Central memory CD8-positive, alpha-beta T cell (primary cell): Measurements from ENCODE around the gene TMEM259.

ENCODE experiments used
- ATAC-seq: fragments of 150-1000 bp; cut with Tn5 transposase; replicated peaks from 2 replicates; pipeline ENCODE4 v1.10.0; 2022; ENCODE audit warnings: mild to moderate bottlenecking, moderate FRiP score, moderate number of reproducible peaks; ENCODE audit not compliant: poor library complexity, severe bottlenecking; ENCODE audit errors: extremely low read depth
- DNase-seq, 2 donors: peaks; one replicate each; pipeline ENCODE4 v3.0.0; 2021; ENCODE audit warnings: low spot score in 2 of 2
- H3K27ac Mint-ChIP-seq: one replicate; pipeline ENCODE4 v1.8.0; 2022; ENCODE audit warnings: low read depth, mild to moderate bottlenecking, moderate library complexity, mixed read lengths
- H3K27me3 Mint-ChIP-seq: one replicate; pipeline ENCODE4 v1.8.0; 2022; ENCODE audit warnings: mixed read lengths
- H3K36me3 Mint-ChIP-seq: one replicate; pipeline ENCODE4 v1.8.0; 2022; ENCODE audit warnings: mild to moderate bottlenecking, moderate library complexity, mixed read lengths; ENCODE audit not compliant: insufficient read depth
- H3K4me1 Mint-ChIP-seq: one replicate; pipeline ENCODE4 v1.8.0; 2022; ENCODE audit warnings: mixed read lengths
- H3K4me3 Mint-ChIP-seq: one replicate; pipeline ENCODE4 v1.8.0; 2022; ENCODE audit warnings: mild to moderate bottlenecking, moderate library complexity, mixed read lengths
- H3K9me3 Mint-ChIP-seq: one replicate; pipeline ENCODE4 v1.8.0; 2022; ENCODE audit warnings: mixed read lengths

Gene TMEM259

GRCh38 chr19:1063030-1063908 is 42.3 kb upstream of the TMEM259 start:
- peaks cover 36% of the 10 kb centered on the region for H3K4me1 Mint-ChIP-seq
- H3K4me3 Mint-ChIP-seq: no peak overlapping the region
- no peaks in the 10 kb centered on the region for H3K9me3 Mint-ChIP-seq
- H3K27ac Mint-ChIP-seq: no peak overlapping the region
- no peaks in the 10 kb centered on the region for H3K27me3 Mint-ChIP-seq
- peaks cover 24% of the 10 kb centered on the region for H3K36me3 Mint-ChIP-seq
- DNase-seq (peak in 1 of 2 donors; percentile 67), ATAC-seq (no peak)

- Mint-ChIP-seq H3K4me3 (no peak overlapping the region), H3K9me3 (no peaks in the 10 kb centered on the region), H3K27ac (peak overlapping the region; percentile 55), H3K27me3 (no peaks in the 10 kb centered on the region), H3K4me1 (peaks cover 44% of the 10 kb centered on the region), H3K36me3 (peaks cover 17% of the 10 kb centered on the region)
- no peak for DNase-seq
- no peak for ATAC-seq
These were observed 41.6 kb upstream of the TMEM259 start for GRCh38 chr19:1062387-1063029.

- no peaks in the 10 kb centered on the region for H3K9me3 Mint-ChIP-seq
- no peak overlapping the region for H3K4me3 Mint-ChIP-seq
- peak overlapping the region; percentile 55 for H3K27ac Mint-ChIP-seq
- no peak for ATAC-seq
- no peaks in the 10 kb centered on the region for H3K27me3 Mint-ChIP-seq
- H3K4me1 Mint-ChIP-seq: peaks cover 48% of the 10 kb centered on the region
- peaks cover 19% of the 10 kb centered on the region for H3K36me3 Mint-ChIP-seq
- no peak for DNase-seq
These were observed 41.1 kb upstream of the TMEM259 start for GRCh38 chr19:1061987-1062386.

GRCh38 chr19:1060689-1061088 is 39.8 kb upstream of the TMEM259 start:
- Mint-ChIP-seq H3K36me3 (peaks cover 22% of the 10 kb centered on the region), H3K9me3 (no peaks in the 10 kb centered on the region), H3K27me3 (no peaks in the 10 kb centered on the region), H3K4me1 (peaks cover 46% of the 10 kb centered on the region), H3K4me3 (no peak overlapping the region), H3K27ac (no peak overlapping the region)
- DNase-seq (no peak), ATAC-seq (no peak)

- no peak overlapping the region for H3K4me3 Mint-ChIP-seq
- H3K27me3 Mint-ChIP-seq: no peaks in the 10 kb centered on the region
- H3K4me1 Mint-ChIP-seq: peaks cover 24% of the 10 kb centered on the region
- no peak for DNase-seq
- H3K27ac Mint-ChIP-seq: peak overlapping the region; percentile 62
- no peak for ATAC-seq
- no peaks in the 10 kb centered on the region for H3K9me3 Mint-ChIP-seq
- H3K36me3 Mint-ChIP-seq: peaks cover 21% of the 10 kb centered on the region
These were observed 37.2 kb upstream of the TMEM259 start for GRCh38 chr19:1058112-1058511.

- Mint-ChIP-seq H3K36me3 (peaks cover 21% of the 10 kb centered on the region), H3K27ac (peak overlapping the region; percentile 62), H3K9me3 (no peaks in the 10 kb centered on the region), H3K4me3 (no peak overlapping the region), H3K27me3 (no peaks in the 10 kb centered on the region), H3K4me1 (peaks cover 24% of the 10 kb centered on the region)
- ATAC-seq (peak; percentile 83), DNase-seq (no peak)
These were observed 36.4 kb upstream of the TMEM259 start for GRCh38 chr19:1057176-1057855.

GRCh38 chr19:1055886-1056620 is 35.1 kb upstream of the TMEM259 start:
- ATAC-seq: no peak
- Mint-ChIP-seq H3K36me3 (peaks cover 18% of the 10 kb centered on the region), H3K27me3 (no peaks in the 10 kb centered on the region), H3K4me1 (peaks cover 29% of the 10 kb centered on the region), H3K27ac (no peak overlapping the region), H3K4me3 (no peak overlapping the region), H3K9me3 (no peaks in the 10 kb centered on the region)
- no peak for DNase-seq

- DNase-seq: no peak
- peaks cover 21% of the 10 kb centered on the region for H3K36me3 Mint-ChIP-seq
- ATAC-seq: no peak
- H3K27ac Mint-ChIP-seq: no peak overlapping the region
- H3K4me1 Mint-ChIP-seq: peaks cover 29% of the 10 kb centered on the region
- H3K27me3 Mint-ChIP-seq: no peaks in the 10 kb centered on the region
- H3K9me3 Mint-ChIP-seq: no peaks in the 10 kb centered on the region
- no peak overlapping the region for H3K4me3 Mint-ChIP-seq
These were observed 34.1 kb upstream of the TMEM259 start for GRCh38 chr19:1055028-1055425.

- H3K27ac Mint-ChIP-seq: no peak overlapping the region
- ATAC-seq (no peak), DNase-seq (no peak)
- no peaks in the 10 kb centered on the region for H3K27me3 Mint-ChIP-seq
- H3K4me3 Mint-ChIP-seq: no peak overlapping the region
- H3K4me1 Mint-ChIP-seq: peaks cover 29% of the 10 kb centered on the region
- H3K9me3 Mint-ChIP-seq: no peaks in the 10 kb centered on the region
- peaks cover 22% of the 10 kb centered on the region for H3K36me3 Mint-ChIP-seq
These were observed 33.4 kb upstream of the TMEM259 start for GRCh38 chr19:1054102-1055027.

- DNase-seq: no peak
- H3K9me3 Mint-ChIP-seq: no peaks in the 10 kb centered on the region
- peaks cover 28% of the 10 kb centered on the region for H3K4me1 Mint-ChIP-seq
- H3K27ac Mint-ChIP-seq: no peak overlapping the region
- peaks cover 22% of the 10 kb centered on the region for H3K36me3 Mint-ChIP-seq
- no peak for ATAC-seq
- H3K4me3 Mint-ChIP-seq: no peak overlapping the region
- H3K27me3 Mint-ChIP-seq: no peaks in the 10 kb centered on the region
These were observed 32.5 kb upstream of the TMEM259 start for GRCh38 chr19:1053176-1054101.
